Measurements from ENCODE around the gene NPAS3.

NPAS3 gene

GRCh38 chr14:33629792-33630191 is 691.1 kb downstream of the NPAS3 start:
- Mint-ChIP-seq H3K27me3 (no peaks in the 10 kb centered on the region), H3K4me1 (no peaks in the 10 kb centered on the region), H3K27ac (no peak overlapping the region), H3K9me3 (peaks cover 0 to under 1% of the 10 kb centered on the region in 2 donors), H3K4me3 (no peak overlapping the region)
- no peak for ATAC-seq
- DNase-seq: no peak

DNA sequence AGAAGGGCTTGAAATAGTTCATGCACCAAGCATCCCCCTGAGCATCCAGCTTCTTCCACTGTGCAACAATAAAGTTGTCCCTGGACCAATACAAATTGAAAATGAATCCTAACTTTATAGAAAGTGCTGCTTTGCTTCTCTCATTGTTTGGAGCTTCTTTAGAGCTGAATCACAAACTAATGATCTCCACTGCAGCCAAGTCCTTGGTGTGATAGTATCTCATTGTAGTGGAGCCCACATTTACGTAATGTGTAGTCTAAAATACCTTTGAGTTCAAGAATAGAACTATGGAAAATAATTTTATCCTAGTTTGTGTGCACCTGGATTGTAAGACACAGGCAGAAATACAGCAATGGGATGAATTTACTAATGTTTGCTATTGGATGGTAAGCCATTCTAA is 692.3 kb downstream of the NPAS3 start:
- H3K27me3 Mint-ChIP-seq: no peaks in the 10 kb centered on the region
- no peak for ATAC-seq
- H3K27ac Mint-ChIP-seq: no peak overlapping the region
- no peak for DNase-seq
- H3K9me3 Mint-ChIP-seq: peaks cover 0 to 3% of the 10 kb centered on the region in 2 donors
- no peaks in the 10 kb centered on the region for H3K4me1 Mint-ChIP-seq
- no peak overlapping the region for H3K4me3 Mint-ChIP-seq

DNA sequence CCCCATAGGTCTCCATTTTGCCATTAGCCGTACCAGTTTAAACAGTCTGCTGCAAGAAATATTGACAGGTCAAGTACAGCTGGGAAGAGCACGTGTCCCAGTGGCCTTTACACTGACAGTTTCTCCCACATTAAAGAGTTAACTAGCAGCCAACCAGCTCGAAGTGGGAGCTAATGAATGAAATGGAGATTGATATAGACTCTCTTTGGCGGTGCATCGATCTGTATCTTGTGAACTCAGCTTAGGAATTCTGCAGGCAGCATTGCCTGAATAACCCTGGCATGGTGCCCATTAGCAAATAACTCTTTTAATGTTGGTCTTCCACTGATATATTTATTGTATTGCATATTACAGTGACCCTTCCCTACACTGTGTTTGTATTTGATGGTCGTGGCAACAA is 692.8 kb downstream of the NPAS3 start:
- no peak for DNase-seq
- no peak for ATAC-seq
- Mint-ChIP-seq H3K4me1 (no peaks in the 10 kb centered on the region), H3K27ac (no peak overlapping the region), H3K4me3 (no peak overlapping the region), H3K9me3 (peaks cover 0 to 3% of the 10 kb centered on the region in 2 donors), H3K27me3 (no peaks in the 10 kb centered on the region)

- Mint-ChIP-seq H3K9me3 (peaks cover 0 to 3% of the 10 kb centered on the region in 2 donors), H3K4me1 (no peaks in the 10 kb centered on the region), H3K27ac (no peak overlapping the region), H3K4me3 (no peak overlapping the region), H3K27me3 (no peaks in the 10 kb centered on the region)
- no peak for DNase-seq
- no peak for ATAC-seq
Measured at GRCh38 chr14:33634631-33635030, 696.0 kb downstream of the NPAS3 start.

- no peak overlapping the region for H3K27ac Mint-ChIP-seq
- no peaks in the 10 kb centered on the region for H3K27me3 Mint-ChIP-seq
- DNase-seq (no peak), ATAC-seq (no peak)
- H3K4me3 Mint-ChIP-seq: no peak overlapping the region
- no peaks in the 10 kb centered on the region for H3K4me1 Mint-ChIP-seq
- H3K9me3 Mint-ChIP-seq: peaks cover 0 to 3% of the 10 kb centered on the region in 2 donors
Measured at GRCh38 chr14:33636716-33637115, 698.0 kb downstream of the NPAS3 start.

DNA sequence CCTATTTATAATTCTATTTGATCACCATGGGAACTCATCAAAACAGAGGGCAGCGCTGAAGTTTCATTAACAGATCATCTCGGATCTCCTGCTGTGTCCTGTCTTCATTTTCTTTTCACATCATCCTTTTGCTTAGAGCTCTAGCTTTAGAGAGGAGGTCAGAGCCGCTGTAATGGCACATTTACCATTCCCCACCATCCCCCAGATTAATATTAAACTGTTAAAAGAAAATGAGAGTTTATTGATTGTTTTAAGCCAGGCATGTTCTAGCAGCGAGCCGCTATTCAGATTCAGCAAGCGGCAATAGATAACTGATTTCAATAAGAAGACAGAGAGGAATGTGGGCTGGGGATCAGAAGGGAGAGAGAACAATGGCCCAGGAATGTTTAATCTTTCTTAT is 703.4 kb downstream of the NPAS3 start:
- no peak overlapping the region for H3K4me3 Mint-ChIP-seq
- DNase-seq (no peak), ATAC-seq (no peak)
- H3K9me3 Mint-ChIP-seq: no peaks in the 10 kb centered on the region
- peak overlapping the region in 1 of 2 donors; percentile 43 for H3K27ac Mint-ChIP-seq
- no peaks in the 10 kb centered on the region for H3K4me1 Mint-ChIP-seq
- H3K27me3 Mint-ChIP-seq: no peaks in the 10 kb centered on the region

DNA sequence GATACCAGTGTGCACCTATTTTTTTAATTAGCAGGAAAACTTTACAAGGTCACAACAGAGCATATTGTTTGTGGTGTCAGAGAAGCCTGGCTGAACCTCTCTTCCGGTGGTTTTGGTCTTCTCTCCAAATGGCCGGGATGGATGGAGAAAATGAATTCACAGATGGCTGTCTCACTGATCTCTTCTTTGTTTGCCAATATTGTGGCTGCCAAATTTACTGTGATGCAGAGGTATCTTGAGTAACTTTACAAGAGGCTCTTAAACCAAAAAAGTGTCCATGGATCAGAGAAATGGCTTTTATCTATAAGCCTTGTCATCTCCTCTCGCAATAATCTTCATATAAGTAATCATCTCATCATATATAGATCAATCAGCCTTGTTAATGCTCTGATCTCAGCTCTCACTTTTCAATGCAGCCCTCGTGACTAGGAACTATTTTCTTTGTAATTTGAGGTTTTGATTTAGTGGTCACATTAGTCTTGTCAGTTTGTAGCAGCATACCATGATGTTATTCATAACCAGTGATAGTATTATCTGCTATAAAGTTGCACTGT is 704.1 kb downstream of the NPAS3 start:
- Mint-ChIP-seq H3K27me3 (no peaks in the 10 kb centered on the region), H3K27ac (no peak overlapping the region), H3K4me3 (no peak overlapping the region), H3K9me3 (no peaks in the 10 kb centered on the region), H3K4me1 (no peaks in the 10 kb centered on the region)
- ATAC-seq (no peak), DNase-seq (no peak)

GRCh38 chr14:33643426-33644181 is 704.9 kb downstream of the NPAS3 start:
- no peak overlapping the region for H3K27ac Mint-ChIP-seq
- no peak overlapping the region for H3K4me3 Mint-ChIP-seq
- ATAC-seq: no peak
- no peaks in the 10 kb centered on the region for H3K4me1 Mint-ChIP-seq
- DNase-seq: no peak
- H3K9me3 Mint-ChIP-seq: no peaks in the 10 kb centered on the region
- H3K27me3 Mint-ChIP-seq: no peaks in the 10 kb centered on the region

DNA sequence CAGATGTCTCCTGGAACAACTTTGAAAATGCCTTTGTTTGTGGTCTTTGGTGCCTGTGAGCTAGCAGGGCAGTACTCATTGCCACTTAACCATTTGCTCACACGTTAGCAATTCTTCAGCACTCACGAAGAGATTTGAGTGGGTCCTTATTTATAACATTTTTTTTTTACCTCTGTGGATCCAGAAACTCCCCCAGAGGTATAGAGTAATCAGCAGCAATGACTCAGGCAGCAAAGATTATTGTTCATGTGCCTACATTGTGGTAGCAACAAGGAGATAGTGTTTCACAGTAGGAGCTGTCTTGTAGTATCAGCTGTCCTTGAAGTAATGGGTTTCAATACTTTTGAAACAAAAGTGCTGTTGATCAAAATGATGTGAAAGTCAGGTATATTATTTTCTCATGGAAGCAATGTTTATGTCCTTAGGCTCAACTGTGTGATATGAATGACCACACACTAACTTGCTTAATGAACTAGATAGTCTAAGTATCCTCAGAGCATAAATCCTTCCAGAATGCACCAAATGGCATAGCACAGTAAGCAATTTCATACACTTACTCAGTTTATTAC is 708.1 kb downstream of the NPAS3 start:
- Mint-ChIP-seq H3K27ac (no peak overlapping the region), H3K4me1 (no peaks in the 10 kb centered on the region), H3K27me3 (no peaks in the 10 kb centered on the region), H3K9me3 (no peaks in the 10 kb centered on the region), H3K4me3 (no peak overlapping the region)
- DNase-seq (no peak), ATAC-seq (no peak)

DNA sequence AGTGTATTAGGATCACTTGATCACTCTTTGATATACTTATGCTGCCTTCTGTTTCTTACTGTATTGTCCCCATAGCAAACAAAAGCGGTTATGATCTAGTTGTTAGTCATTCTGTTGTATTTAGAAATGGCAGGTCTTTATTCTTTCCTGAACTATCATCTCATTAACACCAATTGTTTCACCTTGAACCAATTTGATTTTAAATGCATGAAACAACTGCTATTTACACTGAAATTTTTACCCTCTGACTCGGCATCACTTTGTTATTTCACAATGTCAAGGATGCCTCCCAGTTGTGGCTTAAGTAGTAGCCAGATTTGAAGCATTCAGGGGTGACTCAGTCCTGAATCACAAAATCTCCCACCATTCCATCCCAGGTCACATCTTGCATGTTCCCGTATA is 708.7 kb downstream of the NPAS3 start:
- Mint-ChIP-seq H3K9me3 (no peaks in the 10 kb centered on the region), H3K4me1 (no peaks in the 10 kb centered on the region), H3K27me3 (no peaks in the 10 kb centered on the region), H3K4me3 (no peak overlapping the region), H3K27ac (no peak overlapping the region)
- ATAC-seq: no peak
- no peak for DNase-seq

- no peaks in the 10 kb centered on the region for H3K27me3 Mint-ChIP-seq
- no peak for DNase-seq
- no peak overlapping the region for H3K4me3 Mint-ChIP-seq
- ATAC-seq: no peak
- no peaks in the 10 kb centered on the region for H3K9me3 Mint-ChIP-seq
- no peak overlapping the region for H3K27ac Mint-ChIP-seq
- no peaks in the 10 kb centered on the region for H3K4me1 Mint-ChIP-seq
Measured at GRCh38 chr14:33650430-33650829, 711.8 kb downstream of the NPAS3 start.

DNA sequence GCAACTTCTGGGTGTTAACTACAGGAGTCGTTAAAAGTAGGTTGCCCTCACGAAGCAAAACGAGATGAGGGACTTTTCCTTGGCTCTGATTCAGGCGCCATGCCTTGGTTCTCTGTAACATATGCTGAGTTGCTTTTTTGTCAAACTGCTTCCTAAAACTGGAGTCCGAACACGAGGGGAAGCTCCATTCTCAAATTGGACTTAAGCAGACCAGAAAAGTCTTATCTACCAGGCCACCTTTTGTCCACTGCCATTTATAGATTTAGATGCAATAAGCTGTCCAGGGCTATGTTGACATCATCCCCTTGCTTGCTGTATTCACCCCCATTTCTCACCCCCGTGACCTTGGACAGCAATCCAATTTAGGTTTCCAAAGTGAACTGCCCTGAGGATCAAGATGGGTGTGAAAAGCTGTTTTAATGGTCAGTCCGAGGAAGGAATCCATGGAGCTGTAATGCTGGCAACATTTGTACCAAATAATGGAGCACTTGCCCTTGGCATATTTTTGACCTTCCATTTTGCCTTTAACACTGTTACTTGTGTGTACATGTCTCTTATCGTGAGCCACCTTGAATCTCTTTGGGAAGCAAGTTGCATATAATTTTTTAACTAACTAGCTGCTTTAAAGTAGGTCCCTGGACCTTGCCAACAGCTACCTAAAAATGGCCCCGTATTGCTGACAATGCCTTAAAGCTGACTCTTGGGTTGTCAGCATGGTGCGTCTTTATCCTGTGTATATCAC is 714.1 kb downstream of the NPAS3 start:
- H3K4me3 Mint-ChIP-seq: no peak overlapping the region
- H3K9me3 Mint-ChIP-seq: no peaks in the 10 kb centered on the region
- DNase-seq: no peak
- no peaks in the 10 kb centered on the region for H3K27me3 Mint-ChIP-seq
- no peak for ATAC-seq
- no peak overlapping the region for H3K27ac Mint-ChIP-seq
- H3K4me1 Mint-ChIP-seq: no peaks in the 10 kb centered on the region

- H3K4me1 Mint-ChIP-seq: no peaks in the 10 kb centered on the region
- DNase-seq (no peak), ATAC-seq (no peak)
- no peak overlapping the region for H3K4me3 Mint-ChIP-seq
- no peak overlapping the region for H3K27ac Mint-ChIP-seq
- H3K27me3 Mint-ChIP-seq: no peaks in the 10 kb centered on the region
- H3K9me3 Mint-ChIP-seq: peaks cover 0 to 1% of the 10 kb centered on the region in 2 donors
Measured at GRCh38 chr14:33653308-33653695, 714.6 kb downstream of the NPAS3 start.

- ATAC-seq (no peak), DNase-seq (no peak)
- Mint-ChIP-seq H3K9me3 (peaks cover 0 to 4% of the 10 kb centered on the region in 2 donors), H3K4me1 (no peaks in the 10 kb centered on the region), H3K27ac (peak overlapping the region in 1 of 2 donors; percentile 23), H3K4me3 (no peak overlapping the region), H3K27me3 (no peaks in the 10 kb centered on the region)
Measured at GRCh38 chr14:33655421-33655820, 716.7 kb downstream of the NPAS3 start.

- DNase-seq (no peak), ATAC-seq (no peak)
- Mint-ChIP-seq H3K27ac (no peak overlapping the region), H3K9me3 (peaks cover 0 to 4% of the 10 kb centered on the region in 2 donors), H3K27me3 (no peaks in the 10 kb centered on the region), H3K4me1 (no peaks in the 10 kb centered on the region), H3K4me3 (no peak overlapping the region)
Measured at GRCh38 chr14:33657476-33657875, 718.8 kb downstream of the NPAS3 start.

DNA sequence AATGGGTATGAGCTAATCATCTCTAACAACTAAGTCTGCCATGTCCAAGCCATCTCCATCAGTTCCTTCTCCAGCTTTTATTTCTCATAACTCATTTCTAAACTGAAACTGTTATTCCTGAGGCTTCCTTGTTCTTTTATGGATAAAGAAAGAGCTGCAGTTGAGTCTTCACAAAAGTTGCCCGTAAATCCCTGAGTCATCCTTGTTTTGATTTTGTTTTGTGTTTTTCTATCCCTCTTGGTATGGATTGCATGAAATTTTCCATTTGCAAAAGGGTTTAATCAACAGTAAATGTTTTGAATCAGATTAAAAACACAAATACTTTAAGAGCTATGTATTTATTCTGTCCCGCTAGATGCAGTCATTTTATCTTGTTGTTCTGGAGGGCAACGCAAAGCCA is 721.6 kb downstream of the NPAS3 start:
- H3K27ac Mint-ChIP-seq: no peak overlapping the region
- DNase-seq: no peak
- H3K4me3 Mint-ChIP-seq: no peak overlapping the region
- H3K4me1 Mint-ChIP-seq: no peaks in the 10 kb centered on the region
- no peak for ATAC-seq
- peaks cover 0 to 12% of the 10 kb centered on the region in 2 donors for H3K9me3 Mint-ChIP-seq
- no peaks in the 10 kb centered on the region for H3K27me3 Mint-ChIP-seq
